Measurements from ENCODE around the gene FJX1.

FJX1 gene

DNA sequence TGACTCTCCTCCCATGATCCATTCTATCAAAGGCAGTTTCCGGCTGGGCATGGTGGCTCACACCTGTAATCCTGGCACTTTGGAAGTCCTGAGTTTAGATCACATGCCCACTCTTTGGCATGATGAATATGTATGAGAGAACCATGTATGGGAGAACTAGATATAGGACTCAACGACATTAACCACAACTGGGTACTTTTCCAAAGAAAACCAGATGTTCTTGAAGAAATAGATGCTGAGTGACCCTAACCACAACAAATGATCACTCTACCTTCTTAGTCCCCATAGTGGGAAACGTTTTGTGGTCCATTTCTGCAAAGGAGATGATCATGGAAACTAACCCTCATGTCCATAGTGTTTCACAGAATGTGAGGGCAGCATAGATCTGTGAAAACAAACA lies 13.6 kb downstream of the FJX1 start:
- Histone ChIP-seq H2AFZ (ENCODE audit: low read depth) (no peak overlapping the region), H3K36me3 (ENCODE audit: insufficient read depth) (no peaks in the 10 kb centered on the region), H3K4me2 (no peak overlapping the region), H4K20me1 (ENCODE audit: insufficient read depth) (no peaks in the 10 kb centered on the region), H3K79me2 (ENCODE audit: insufficient read depth, low read depth) (no peaks in the 10 kb centered on the region), H3K27ac (no peak overlapping the region), H3K27me3 (ENCODE audit: insufficient read depth, low read depth) (no peaks in the 10 kb centered on the region), H3K4me1 (ENCODE audit: low read depth, poor library complexity, severe bottlenecking) (no peaks in the 10 kb centered on the region), H3K4me3 (IDR thresholded peaks at IDR 0.05; ENCODE audit: insufficient read depth, low read depth, low read length) (no peak overlapping the region), H3K9ac (no peak overlapping the region)
- TF ChIP-seq, protein P1, sequence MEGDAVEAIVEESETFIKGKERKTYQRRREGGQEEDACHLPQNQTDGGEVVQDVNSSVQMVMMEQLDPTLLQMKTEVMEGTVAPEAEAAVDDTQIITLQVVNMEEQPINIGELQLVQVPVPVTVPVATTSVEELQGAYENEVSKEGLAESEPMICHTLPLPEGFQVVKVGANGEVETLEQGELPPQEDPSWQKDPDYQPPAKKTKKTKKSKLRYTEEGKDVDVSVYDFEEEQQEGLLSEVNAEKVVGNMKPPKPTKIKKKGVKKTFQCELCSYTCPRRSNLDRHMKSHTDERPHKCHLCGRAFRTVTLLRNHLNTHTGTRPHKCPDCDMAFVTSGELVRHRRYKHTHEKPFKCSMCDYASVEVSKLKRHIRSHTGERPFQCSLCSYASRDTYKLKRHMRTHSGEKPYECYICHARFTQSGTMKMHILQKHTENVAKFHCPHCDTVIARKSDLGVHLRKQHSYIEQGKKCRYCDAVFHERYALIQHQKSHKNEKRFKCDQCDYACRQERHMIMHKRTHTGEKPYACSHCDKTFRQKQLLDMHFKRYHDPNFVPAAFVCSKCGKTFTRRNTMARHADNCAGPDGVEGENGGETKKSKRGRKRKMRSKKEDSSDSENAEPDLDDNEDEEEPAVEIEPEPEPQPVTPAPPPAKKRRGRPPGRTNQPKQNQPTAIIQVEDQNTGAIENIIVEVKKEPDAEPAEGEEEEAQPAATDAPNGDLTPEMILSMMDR (conservative IDR thresholded peaks at IDR 0.05; ENCODE audit: low read depth, low read length): no peak

DNA sequence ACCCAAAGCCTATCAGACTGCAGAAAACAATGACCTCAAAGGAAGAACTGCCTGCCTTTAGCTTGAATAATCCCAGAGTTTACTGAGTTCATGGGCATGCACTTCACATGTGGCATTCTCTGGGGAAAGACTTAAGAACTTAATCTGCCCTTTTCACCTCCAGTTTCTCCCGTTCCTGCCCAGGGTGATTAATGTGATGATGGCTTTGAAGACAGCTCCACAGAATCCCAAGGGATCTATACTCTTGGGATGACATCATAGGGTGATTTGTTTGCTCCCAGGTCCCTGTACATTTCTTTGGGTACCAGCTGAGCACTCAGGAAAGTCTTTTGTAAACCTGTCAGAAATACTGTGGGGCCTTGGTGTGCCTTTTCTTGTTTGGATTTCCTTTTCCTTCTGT lies 14.0 kb downstream of the FJX1 start:
- H2AFZ ChIP-seq (ENCODE audit: low read depth): no peak overlapping the region
- H3K9ac ChIP-seq: no peak overlapping the region
- TF ChIP-seq, protein P1 (conservative IDR thresholded peaks at IDR 0.05; ENCODE audit: low read depth, low read length): no peak
- H3K4me1 ChIP-seq (ENCODE audit: low read depth, poor library complexity, severe bottlenecking): no peaks in the 10 kb centered on the region
- H3K27me3 ChIP-seq (ENCODE audit: insufficient read depth, low read depth): no peaks in the 10 kb centered on the region
- H3K27ac ChIP-seq: no peak overlapping the region
- H3K4me2 ChIP-seq: no peak overlapping the region
- H4K20me1 ChIP-seq (ENCODE audit: insufficient read depth): no peaks in the 10 kb centered on the region
- no peak overlapping the region for H3K4me3 ChIP-seq (IDR thresholded peaks at IDR 0.05; ENCODE audit: insufficient read depth, low read depth, low read length)
- no peaks in the 10 kb centered on the region for H3K36me3 ChIP-seq (ENCODE audit: insufficient read depth)
- H3K79me2 ChIP-seq (ENCODE audit: insufficient read depth, low read depth): no peaks in the 10 kb centered on the region

DNA sequence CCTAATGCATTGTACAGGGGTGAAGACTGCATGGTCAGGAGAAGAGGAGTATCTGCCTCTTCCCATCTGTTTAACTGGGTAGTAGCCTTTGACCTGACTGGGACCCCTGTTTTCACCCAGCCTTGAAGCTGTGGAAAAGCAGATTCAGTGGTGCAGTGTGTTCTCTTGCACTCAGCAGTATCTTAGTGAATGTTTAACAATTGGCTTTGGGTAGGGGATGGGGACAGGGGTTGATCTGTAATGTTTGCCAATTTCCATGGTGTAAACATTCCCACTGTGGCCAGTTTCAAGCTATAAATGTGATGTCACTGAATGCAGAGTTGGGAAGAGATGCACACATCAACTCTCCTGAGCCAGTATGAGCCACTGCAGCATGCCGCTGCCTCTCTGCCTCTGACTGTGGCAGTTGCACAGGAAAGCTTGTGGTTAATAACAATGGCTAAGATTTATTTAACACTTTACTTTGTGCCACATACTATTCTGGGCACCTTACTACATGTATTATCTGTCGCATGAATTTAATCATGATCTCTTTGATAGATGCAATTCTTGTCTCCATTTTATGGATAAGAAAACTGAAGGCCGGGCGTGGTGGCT lies 15.7 kb downstream of the FJX1 start:
- no peaks in the 10 kb centered on the region for H3K27me3 ChIP-seq (ENCODE audit: insufficient read depth, low read depth)
- no peaks in the 10 kb centered on the region for H3K36me3 ChIP-seq (ENCODE audit: insufficient read depth)
- H3K79me2 ChIP-seq (ENCODE audit: insufficient read depth, low read depth): no peaks in the 10 kb centered on the region
- no peaks in the 10 kb centered on the region for H3K4me1 ChIP-seq (ENCODE audit: low read depth, poor library complexity, severe bottlenecking)
- H3K4me3 ChIP-seq (IDR thresholded peaks at IDR 0.05; ENCODE audit: insufficient read depth, low read depth, low read length): no peak overlapping the region
- H3K9ac ChIP-seq: no peak overlapping the region
- TF ChIP-seq, protein P1 (conservative IDR thresholded peaks at IDR 0.05; ENCODE audit: low read depth, low read length): no peak
- no peak overlapping the region for H2AFZ ChIP-seq (ENCODE audit: low read depth)
- no peak overlapping the region for H3K4me2 ChIP-seq
- no peaks in the 10 kb centered on the region for H4K20me1 ChIP-seq (ENCODE audit: insufficient read depth)
- no peak overlapping the region for H3K27ac ChIP-seq

DNA sequence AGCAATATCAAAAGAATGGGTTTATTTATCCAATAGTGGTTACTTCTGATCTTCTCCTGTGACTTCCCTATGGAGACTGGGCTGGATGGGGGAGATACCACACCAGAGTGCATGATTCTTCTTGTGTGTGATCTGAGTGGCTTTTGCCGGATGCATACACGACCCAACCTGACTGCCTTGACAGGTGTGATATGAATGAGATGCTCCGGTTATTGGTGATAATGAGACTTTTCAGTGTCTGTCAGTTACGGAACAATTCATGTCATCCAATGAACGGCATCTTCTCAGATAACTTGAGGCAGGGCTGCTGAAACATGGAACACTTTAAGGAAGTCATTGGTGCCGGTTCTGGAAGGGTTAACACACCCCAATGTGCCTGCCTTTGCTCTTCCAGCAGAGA lies 17.7 kb downstream of the FJX1 start:
- H3K4me1 ChIP-seq (ENCODE audit: low read depth, poor library complexity, severe bottlenecking): no peaks in the 10 kb centered on the region
- no peak overlapping the region for H2AFZ ChIP-seq (ENCODE audit: low read depth)
- H3K27me3 ChIP-seq (ENCODE audit: insufficient read depth, low read depth): no peaks in the 10 kb centered on the region
- H3K4me3 ChIP-seq (IDR thresholded peaks at IDR 0.05; ENCODE audit: insufficient read depth, low read depth, low read length): no peak overlapping the region
- H3K4me2 ChIP-seq: no peak overlapping the region
- TF ChIP-seq, protein P1 (conservative IDR thresholded peaks at IDR 0.05; ENCODE audit: low read depth, low read length): no peak
- no peak overlapping the region for H3K9ac ChIP-seq
- no peaks in the 10 kb centered on the region for H4K20me1 ChIP-seq (ENCODE audit: insufficient read depth)
- no peaks in the 10 kb centered on the region for H3K36me3 ChIP-seq (ENCODE audit: insufficient read depth)
- H3K79me2 ChIP-seq (ENCODE audit: insufficient read depth, low read depth): no peaks in the 10 kb centered on the region
- H3K27ac ChIP-seq: no peak overlapping the region

Measured in KMS-11 (cell line).